ENCODE results near the gene RASGRF1. TPM values are rescaled to one million over a fixed set of nuclear protein-coding genes. Genes with fewer than 3 reads are reported as not detected.

The RASGRF1 gene
- total RNA-seq, 3 donors from 2014 or later, result 0.22 to 0.35 TPM; not detected in 1

DNA sequence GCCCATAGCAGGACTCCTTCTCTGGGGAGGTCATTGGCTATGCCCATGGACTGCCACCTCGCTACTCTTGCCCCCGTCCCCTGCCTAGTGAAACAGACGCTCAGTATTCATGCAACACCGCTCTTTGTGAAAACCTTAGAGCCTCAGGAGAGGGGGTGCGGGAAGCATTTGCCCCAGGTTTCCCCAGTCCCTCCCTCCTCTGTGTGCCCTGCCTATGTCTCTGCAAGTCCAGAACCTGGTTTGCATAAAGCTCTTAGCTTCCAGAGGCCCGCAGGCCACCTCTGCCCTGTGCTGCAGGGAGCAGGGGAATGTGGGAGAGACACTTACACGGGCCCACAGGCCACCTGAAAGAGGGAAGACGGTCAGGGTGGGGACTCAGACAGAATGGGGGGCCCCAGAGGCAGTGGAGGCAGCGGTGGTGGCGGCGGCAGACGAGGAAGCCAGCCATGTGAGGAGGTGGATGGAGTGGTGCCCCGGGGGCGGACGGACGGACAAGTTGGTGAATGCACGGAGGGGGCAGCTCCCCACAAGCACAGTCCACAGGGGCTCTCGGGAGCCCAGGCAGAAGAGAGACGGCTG is 111.9 kb downstream of the RASGRF1 start:
- Histone ChIP-seq H3K4me1 (ENCODE audit: low read depth) (no peaks in the 10 kb centered on the region), H3K9me3 (no peaks in the 10 kb centered on the region), H3K36me3 (ENCODE audit: low read depth) (no peaks in the 10 kb centered on the region), H3K4me3 (no peak overlapping the region)
- intact Hi-C loops (cut with DNase I, micrococcal nuclease), result no loop called here
- no peak for DNase-seq
- TF ChIP-seq, protein P1, sequence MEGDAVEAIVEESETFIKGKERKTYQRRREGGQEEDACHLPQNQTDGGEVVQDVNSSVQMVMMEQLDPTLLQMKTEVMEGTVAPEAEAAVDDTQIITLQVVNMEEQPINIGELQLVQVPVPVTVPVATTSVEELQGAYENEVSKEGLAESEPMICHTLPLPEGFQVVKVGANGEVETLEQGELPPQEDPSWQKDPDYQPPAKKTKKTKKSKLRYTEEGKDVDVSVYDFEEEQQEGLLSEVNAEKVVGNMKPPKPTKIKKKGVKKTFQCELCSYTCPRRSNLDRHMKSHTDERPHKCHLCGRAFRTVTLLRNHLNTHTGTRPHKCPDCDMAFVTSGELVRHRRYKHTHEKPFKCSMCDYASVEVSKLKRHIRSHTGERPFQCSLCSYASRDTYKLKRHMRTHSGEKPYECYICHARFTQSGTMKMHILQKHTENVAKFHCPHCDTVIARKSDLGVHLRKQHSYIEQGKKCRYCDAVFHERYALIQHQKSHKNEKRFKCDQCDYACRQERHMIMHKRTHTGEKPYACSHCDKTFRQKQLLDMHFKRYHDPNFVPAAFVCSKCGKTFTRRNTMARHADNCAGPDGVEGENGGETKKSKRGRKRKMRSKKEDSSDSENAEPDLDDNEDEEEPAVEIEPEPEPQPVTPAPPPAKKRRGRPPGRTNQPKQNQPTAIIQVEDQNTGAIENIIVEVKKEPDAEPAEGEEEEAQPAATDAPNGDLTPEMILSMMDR (IDR thresholded peaks at IDR 0.05), result no peak
- ATAC-seq, result no peak

- DNase-seq (no peak), ATAC-seq (no peak)
- Histone ChIP-seq H3K36me3 (ENCODE audit: low read depth) (no peaks in the 10 kb centered on the region), H3K4me3 (no peak overlapping the region), H3K4me1 (ENCODE audit: low read depth) (no peaks in the 10 kb centered on the region), H3K9me3 (no peaks in the 10 kb centered on the region)
- TF ChIP-seq, protein P1 (IDR thresholded peaks at IDR 0.05), result no peak
- intact Hi-C loops (cut with DNase I, micrococcal nuclease), result no loop called here
Observed at GRCh38 chr15:78977591-78978347, 112.8 kb downstream of the RASGRF1 start.

GRCh38 chr15:78977091-78977571 is 113.4 kb downstream of the RASGRF1 start:
- DNase-seq (no peak), ATAC-seq (peak; percentile 25)
- intact Hi-C loops (cut with DNase I, micrococcal nuclease), result no loop called here
- Histone ChIP-seq H3K4me1 (ENCODE audit: low read depth) (no peaks in the 10 kb centered on the region), H3K9me3 (no peaks in the 10 kb centered on the region), H3K4me3 (no peak overlapping the region), H3K36me3 (ENCODE audit: low read depth) (no peaks in the 10 kb centered on the region)
- TF ChIP-seq, protein P1 (IDR thresholded peaks at IDR 0.05), result no peak

GRCh38 chr15:78976691-78977090 is 113.9 kb downstream of the RASGRF1 start:
- DNase-seq (no peak), ATAC-seq (no peak)
- Histone ChIP-seq H3K9me3 (no peaks in the 10 kb centered on the region), H3K4me3 (no peak overlapping the region), H3K36me3 (ENCODE audit: low read depth) (no peaks in the 10 kb centered on the region), H3K4me1 (ENCODE audit: low read depth) (no peaks in the 10 kb centered on the region)
- TF ChIP-seq, protein P1 (IDR thresholded peaks at IDR 0.05), result no peak
- intact Hi-C loops (cut with DNase I, micrococcal nuclease), result no loop called here

- TF ChIP-seq, protein P1 (IDR thresholded peaks at IDR 0.05), result no peak
- no peaks in the 10 kb centered on the region for H3K9me3 ChIP-seq
- no peak overlapping the region for H3K4me3 ChIP-seq
- intact Hi-C loops (cut with DNase I, micrococcal nuclease), result no loop called here
- H3K4me1 ChIP-seq (ENCODE audit: low read depth), result no peaks in the 10 kb centered on the region
- DNase-seq, result no peak
- H3K36me3 ChIP-seq (ENCODE audit: low read depth), result no peaks in the 10 kb centered on the region
- ATAC-seq, result no peak
Observed at GRCh38 chr15:78974272-78974918, 116.2 kb downstream of the RASGRF1 start.
